Type B pancreatic cell (in vitro differentiated cells): ENCODE data around the gene ARPP19. TPM values are rescaled to one million over a fixed set of nuclear protein-coding genes. Genes with fewer than 3 reads are reported as not detected.
A peak's percentile ranks its signal among the peaks of the same experiment; 100 is the strongest.
"Not testable (repeated sequence)": the region's sequence is repeated elsewhere in the genome, so short reads cannot be mapped to it uniquely, and the experiment has no call there.

Experiments used
- DNase-seq: peaks from one replicate; pipeline ENCODE4 v3.0.0; 2021; ENCODE audit warnings: mixed read lengths; ENCODE audit not compliant: unreplicated experiment; ENCODE audit errors: extremely low spot score
- H3K27ac Mint-ChIP-seq: 2 replicates; pipeline ENCODE4 v1.8.0; 2021; ENCODE audit warnings: mild to moderate bottlenecking, mixed read lengths
- H3K27me3 Mint-ChIP-seq: 2 replicates; pipeline ENCODE4 v1.8.0; 2021; ENCODE audit warnings: mixed read lengths
- H3K36me3 Mint-ChIP-seq: 2 replicates; pipeline ENCODE4 v1.8.0; 2021; ENCODE audit warnings: mixed read lengths
- H3K4me1 Mint-ChIP-seq: one replicate; pipeline ENCODE4 v1.8.0; 2021; ENCODE audit warnings: mixed read lengths; ENCODE audit not compliant: unreplicated experiment
- H3K4me3 Mint-ChIP-seq: 2 replicates; pipeline ENCODE4 v1.8.0; 2021; ENCODE audit warnings: mild to moderate bottlenecking, mixed read lengths
- H3K9me3 Mint-ChIP-seq: 2 replicates; pipeline ENCODE4 v1.8.0; 2021; ENCODE audit warnings: mixed read lengths
- CTCF ChIP-seq: fragments of 200-600 bp; sonication (generic); conservative IDR thresholded peaks from 2 replicates; pipeline ENCODE4 v1.5.0; 2021; ENCODE audit warnings: antibody characterized with exemption, mild to moderate bottlenecking
- total RNA-seq: library from RNA; stranded (reverse); gene quantifications from 2 replicates; pipeline ENCODE4 v1.2.1, GENCODE V29; 2021; ENCODE audit warnings: low replicate concordance

Gene ARPP19
- total RNA-seq, 1 donor from 2014 or later, result 160 TPM

GRCh38 chr15:52566889-52567288, 1.9 kb downstream of the ARPP19 start:
- no peak for DNase-seq
- Mint-ChIP-seq H3K27ac (peak overlapping the region; percentile 92), H3K4me3 (peak overlapping the region; percentile 98), H3K4me1 (peaks cover 24% of the 10 kb centered on the region), H3K9me3 (no peaks in the 10 kb centered on the region), H3K27me3 (no peaks in the 10 kb centered on the region), H3K36me3 (peaks cover 4% of the 10 kb centered on the region)
- no peak for TF ChIP-seq CTCF

- H3K27me3 Mint-ChIP-seq, H3K36me3 Mint-ChIP-seq, H3K9me3 Mint-ChIP-seq, DNase-seq: not testable (repeated sequence)
- Mint-ChIP-seq H3K27ac (peak overlapping the region; percentile 70), H3K4me3 (peak overlapping the region; percentile 25), H3K4me1 (peaks cover 28% of the 10 kb centered on the region)
Measured at GRCh38 chr15:52565417-52566358, 3.1 kb downstream of the ARPP19 start.

DNA sequence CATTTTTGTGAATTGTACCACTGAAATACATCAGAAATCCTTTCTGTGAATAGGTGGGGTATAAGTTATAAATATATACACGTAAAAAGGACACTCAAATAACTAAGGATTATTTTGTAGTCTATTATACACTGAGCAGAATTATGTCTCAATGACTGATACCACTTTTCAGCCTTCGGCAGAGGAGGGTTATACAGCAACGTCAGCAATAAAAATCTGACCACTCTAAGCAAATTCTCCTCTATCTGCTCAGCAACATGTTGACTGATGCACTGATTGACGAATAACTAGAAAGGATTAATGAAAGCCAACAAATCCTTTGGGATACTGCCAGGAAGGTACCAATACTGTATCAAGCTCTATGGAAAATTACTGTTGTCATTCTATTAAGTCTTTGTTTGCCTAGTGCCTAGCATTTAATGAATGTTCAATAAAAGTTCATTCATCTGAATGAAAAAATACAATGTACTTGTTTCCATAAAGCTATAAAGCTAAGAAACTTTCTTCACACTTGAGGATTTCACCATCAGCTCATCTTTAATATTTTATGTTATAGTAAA, 5.2 kb downstream of the ARPP19 start:
- Mint-ChIP-seq H3K27ac (peak overlapping the region; percentile 34), H3K36me3 (peaks cover 8% of the 10 kb centered on the region), H3K27me3 (no peaks in the 10 kb centered on the region), H3K4me3 (no peak overlapping the region), H3K4me1 (peaks cover 37% of the 10 kb centered on the region), H3K9me3 (no peaks in the 10 kb centered on the region)
- no peak for DNase-seq
- no peak for TF ChIP-seq CTCF

- H3K9me3 Mint-ChIP-seq, result no peaks in the 10 kb centered on the region
- peak overlapping the region; percentile 29 for H3K27ac Mint-ChIP-seq
- peaks cover 15% of the 10 kb centered on the region for H3K36me3 Mint-ChIP-seq
- peaks cover 25% of the 10 kb centered on the region for H3K4me1 Mint-ChIP-seq
- no peaks in the 10 kb centered on the region for H3K27me3 Mint-ChIP-seq
- DNase-seq, result no peak
- no peak for TF ChIP-seq CTCF
- no peak overlapping the region for H3K4me3 Mint-ChIP-seq
Measured at GRCh38 chr15:52559575-52559974, 9.3 kb downstream of the ARPP19 start.

- no peak for TF ChIP-seq CTCF
- Mint-ChIP-seq H3K4me1 (peaks cover 25% of the 10 kb centered on the region), H3K27ac (peak overlapping the region; percentile 29), H3K4me3 (no peak overlapping the region), H3K27me3 (no peaks in the 10 kb centered on the region), H3K36me3 (peaks cover 15% of the 10 kb centered on the region), H3K9me3 (no peaks in the 10 kb centered on the region)
- no peak for DNase-seq
Measured at GRCh38 chr15:52559022-52559421, 9.8 kb downstream of the ARPP19 start.

DNA sequence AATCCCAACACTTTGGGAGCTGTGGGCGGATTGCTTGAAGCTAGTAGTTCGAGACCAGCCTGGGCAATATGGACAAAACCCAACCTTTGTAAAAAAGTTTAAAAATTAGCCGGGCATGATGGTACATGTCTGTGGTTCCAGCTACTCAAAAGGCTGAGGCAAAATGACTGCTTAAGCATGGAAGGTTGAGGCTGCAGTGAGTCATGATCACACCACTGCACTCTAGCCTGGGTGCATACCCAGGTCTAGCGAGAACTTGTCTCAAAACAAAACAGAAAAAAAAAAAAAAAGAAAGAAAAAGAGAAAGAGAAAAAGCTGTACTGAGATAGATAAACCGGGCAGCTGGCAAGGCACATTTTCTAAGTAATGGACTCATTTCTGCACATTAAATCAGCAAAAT, 10.6 kb downstream of the ARPP19 start:
- Mint-ChIP-seq H3K4me1 (peaks cover 19% of the 10 kb centered on the region), H3K4me3 (no peak overlapping the region), H3K36me3 (peaks cover 15% of the 10 kb centered on the region), H3K27ac (peak overlapping the region; percentile 75), H3K27me3 (no peaks in the 10 kb centered on the region), H3K9me3 (no peaks in the 10 kb centered on the region)
- no peak for TF ChIP-seq CTCF
- no peak for DNase-seq
